ENCODE measurements around the gene PIWIL4. TPM values are rescaled to one million over a fixed set of nuclear protein-coding genes. Genes with fewer than 3 reads are reported as not detected.

The PIWIL4 gene
- total RNA-seq, 2 donors from 2014 or later = 6.3 to 6.7 TPM

- H3K27me3 ChIP-seq = no peaks in the 10 kb centered on the region
- no peaks in the 10 kb centered on the region for H3K36me3 ChIP-seq
- no peak for TF ChIP-seq CTCF (IDR thresholded peaks at IDR 0.05)
- H3K27ac ChIP-seq = no peak overlapping the region
- H3K4me3 ChIP-seq = no peak overlapping the region
- no peaks in the 10 kb centered on the region for H3K4me1 ChIP-seq
- intact Hi-C loops (cut with DNase I) = no loop called here
- no peak for DNase-seq
- H3K9ac ChIP-seq (ENCODE audit: low read depth in 2 of 2, low read length in 2 of 2) = no peak overlapping the region
- no peaks in the 10 kb centered on the region for H3K9me3 ChIP-seq
These were observed 8.2 kb upstream of the PIWIL4 start for GRCh38 chr11:94558932-94559331.

- Histone ChIP-seq H3K27me3 (no peaks in the 10 kb centered on the region), H3K4me1 (no peaks in the 10 kb centered on the region), H3K4me3 (no peak overlapping the region), H3K9ac (ENCODE audit: low read depth in 2 of 2, low read length in 2 of 2) (no peak overlapping the region), H3K36me3 (no peaks in the 10 kb centered on the region), H3K27ac (no peak overlapping the region), H3K9me3 (no peaks in the 10 kb centered on the region)
- TF ChIP-seq CTCF (IDR thresholded peaks at IDR 0.05) = no peak
- no peak for DNase-seq
- intact Hi-C loops (cut with DNase I) = no loop called here
These were observed 7.8 kb upstream of the PIWIL4 start for GRCh38 chr11:94559361-94559760.

GRCh38 chr11:94560834-94561233 lies 6.3 kb upstream of the PIWIL4 start:
- TF ChIP-seq CTCF (IDR thresholded peaks at IDR 0.05) = no peak
- intact Hi-C loops (cut with DNase I) = loop anchor here (5.0 kb wide), 1 partner anchor 39 kb away; no protein-coding TSS in a partner anchor
- DNase-seq = no peak
- Histone ChIP-seq H3K9ac (ENCODE audit: low read depth in 2 of 2, low read length in 2 of 2) (no peak overlapping the region), H3K9me3 (no peaks in the 10 kb centered on the region), H3K27me3 (no peaks in the 10 kb centered on the region), H3K27ac (no peak overlapping the region), H3K36me3 (no peaks in the 10 kb centered on the region), H3K4me1 (no peaks in the 10 kb centered on the region), H3K4me3 (no peak overlapping the region)

GRCh38 chr11:94563176-94563847 lies 3.9 kb upstream of the PIWIL4 start:
- no peak overlapping the region for H3K4me3 ChIP-seq
- intact Hi-C loops (cut with DNase I) = loop anchor here (5.0 kb wide), 1 partner anchor 41 kb away; no protein-coding TSS in a partner anchor

GRCh38 chr11:94563848-94564467 lies 3.2 kb upstream of the PIWIL4 start:
- TF ChIP-seq CTCF (IDR thresholded peaks at IDR 0.05) = no peak
- Histone ChIP-seq H3K27ac (no peak overlapping the region), H3K36me3 (no peaks in the 10 kb centered on the region), H3K9me3 (no peaks in the 10 kb centered on the region), H3K4me3 (no peak overlapping the region), H3K9ac (ENCODE audit: low read depth in 2 of 2, low read length in 2 of 2) (no peak overlapping the region), H3K27me3 (no peaks in the 10 kb centered on the region), H3K4me1 (no peaks in the 10 kb centered on the region)
- intact Hi-C loops (cut with DNase I) = loop anchor here (5.0 kb wide), 1 partner anchor 42 kb away; no protein-coding TSS in a partner anchor
- no peak for DNase-seq

More at GRCh38 chr11:94563176-94563847, 3.9 kb upstream of the PIWIL4 start:
- Histone ChIP-seq H3K27me3 (no peaks in the 10 kb centered on the region), H3K9me3 (no peaks in the 10 kb centered on the region), H3K36me3 (no peaks in the 10 kb centered on the region), H3K9ac (ENCODE audit: low read depth in 2 of 2, low read length in 2 of 2) (no peak overlapping the region), H3K4me1 (no peaks in the 10 kb centered on the region), H3K27ac (no peak overlapping the region)
- TF ChIP-seq CTCF (IDR thresholded peaks at IDR 0.05) = no peak
- DNase-seq = no peak

Measured in colonic mucosa (tissue), 4 donors.